ENCODE results near the gene PRR14L. TPM values are rescaled to one million over a fixed set of nuclear protein-coding genes. Genes with fewer than 3 reads are reported as not detected.

The PRR14L gene
- total and polyA plus RNA-seq, 2 of the 13 experiments (the other 11 are each of a cell fraction or from before 2014, with no cell fraction given): 6.6 to 16.5 TPM

- TF ChIP-seq KIAA2018 (CRISPR knock-in tag; IDR thresholded peaks at IDR 0.05; ENCODE audit: borderline replicate concordance): no peak
- TF ChIP-seq, protein P1, sequence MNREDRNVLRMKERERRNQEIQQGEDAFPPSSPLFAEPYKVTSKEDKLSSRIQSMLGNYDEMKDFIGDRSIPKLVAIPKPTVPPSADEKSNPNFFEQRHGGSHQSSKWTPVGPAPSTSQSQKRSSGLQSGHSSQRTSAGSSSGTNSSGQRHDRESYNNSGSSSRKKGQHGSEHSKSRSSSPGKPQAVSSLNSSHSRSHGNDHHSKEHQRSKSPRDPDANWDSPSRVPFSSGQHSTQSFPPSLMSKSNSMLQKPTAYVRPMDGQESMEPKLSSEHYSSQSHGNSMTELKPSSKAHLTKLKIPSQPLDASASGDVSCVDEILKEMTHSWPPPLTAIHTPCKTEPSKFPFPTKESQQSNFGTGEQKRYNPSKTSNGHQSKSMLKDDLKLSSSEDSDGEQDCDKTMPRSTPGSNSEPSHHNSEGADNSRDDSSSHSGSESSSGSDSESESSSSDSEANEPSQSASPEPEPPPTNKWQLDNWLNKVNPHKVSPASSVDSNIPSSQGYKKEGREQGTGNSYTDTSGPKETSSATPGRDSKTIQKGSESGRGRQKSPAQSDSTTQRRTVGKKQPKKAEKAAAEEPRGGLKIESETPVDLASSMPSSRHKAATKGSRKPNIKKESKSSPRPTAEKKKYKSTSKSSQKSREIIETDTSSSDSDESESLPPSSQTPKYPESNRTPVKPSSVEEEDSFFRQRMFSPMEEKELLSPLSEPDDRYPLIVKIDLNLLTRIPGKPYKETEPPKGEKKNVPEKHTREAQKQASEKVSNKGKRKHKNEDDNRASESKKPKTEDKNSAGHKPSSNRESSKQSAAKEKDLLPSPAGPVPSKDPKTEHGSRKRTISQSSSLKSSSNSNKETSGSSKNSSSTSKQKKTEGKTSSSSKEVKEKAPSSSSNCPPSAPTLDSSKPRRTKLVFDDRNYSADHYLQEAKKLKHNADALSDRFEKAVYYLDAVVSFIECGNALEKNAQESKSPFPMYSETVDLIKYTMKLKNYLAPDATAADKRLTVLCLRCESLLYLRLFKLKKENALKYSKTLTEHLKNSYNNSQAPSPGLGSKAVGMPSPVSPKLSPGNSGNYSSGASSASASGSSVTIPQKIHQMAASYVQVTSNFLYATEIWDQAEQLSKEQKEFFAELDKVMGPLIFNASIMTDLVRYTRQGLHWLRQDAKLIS (CRISPR knock-in tag; IDR thresholded peaks at IDR 0.05): 0 out of 2 replicates have a peak, but pooled peaks have one; percentile 39
- no peak for TF ChIP-seq CREB1 (IDR thresholded peaks at IDR 0.05)
- 0 out of 2 replicates have a peak, but pooled peaks have one; percentile 36 for TF ChIP-seq CREB1 (CRISPR knock-in tag; IDR thresholded peaks at IDR 0.05)
- no peak for TF ChIP-seq LCORL (IDR thresholded peaks at IDR 0.05)
- no peak; the same call in 1 of the 2 replicates for TF ChIP-seq LCORL (CRISPR knock-in tag; IDR thresholded peaks at IDR 0.05)
- 0 out of 2 replicates have a peak, but pooled peaks have one; percentile 32 for TF ChIP-seq ZNF674 (CRISPR knock-in tag; IDR thresholded peaks at IDR 0.05; ENCODE audit: low read depth)
- TF ChIP-seq ARNT2 (CRISPR knock-in tag; IDR thresholded peaks at IDR 0.05; ENCODE audit: low read depth): 0 out of 2 replicates have a peak, but pooled peaks have one; percentile 7
- 0 out of 2 replicates have a peak, but pooled peaks have one; percentile 37 for TF ChIP-seq ETV6 (CRISPR knock-in tag; conservative IDR thresholded peaks at IDR 0.05)
- TF ChIP-seq HIC2 (CRISPR knock-in tag; IDR thresholded peaks at IDR 0.05; ENCODE audit: low read depth): no peak
- 0 out of 2 replicates have a peak, but pooled peaks have one; percentile 21 for TF ChIP-seq ZNF510 (CRISPR knock-in tag; IDR thresholded peaks at IDR 0.05; ENCODE audit: low read depth)
- peak; percentile 41; the same call in 1 of the 2 replicates for TF ChIP-seq ZSCAN9 (CRISPR knock-in tag; IDR thresholded peaks at IDR 0.05; ENCODE audit: borderline replicate concordance)
- TF ChIP-seq ZNF12 (CRISPR knock-in tag; IDR thresholded peaks at IDR 0.05): peak; percentile 12; the same call in 1 of the 2 replicates
- no peak for TF ChIP-seq SOX13 (IDR thresholded peaks at IDR 0.05)
- 0 out of 4 replicates have a peak, but pooled peaks of 1 of the 2 experiments have one; percentile 20 for TF ChIP-seq SOX13 (CRISPR knock-in tag; conservative IDR thresholded peaks at IDR 0.05 in 1 of 2, IDR thresholded peaks at IDR 0.05 in 1 of 2)
- no peak for TF ChIP-seq ZNF703 (CRISPR knock-in tag; IDR thresholded peaks at IDR 0.05; ENCODE audit: borderline replicate concordance)
These were observed 3.2 kb upstream of the PRR14L start (continued) for GRCh38 chr22:31753005-31753633.

Data from HepG2 (cell line).